Natural killer cell (primary cell): ENCODE data around the gene MAPK8IP3. TPM values are rescaled to one million over a fixed set of nuclear protein-coding genes. Genes with fewer than 3 reads are reported as not detected.

ENCODE experiments used
- ATAC-seq, 3 donors: fragments of 150-1000 bp in 2 of 3; fragments of 200-7000 bp in 1 of 3; cut with Tn5 transposase; 1 replicate in 1 of 3; 2 replicates in 2 of 3; pipeline ENCODE4 v1.10.0; 2021; ENCODE audit warnings: mild to moderate bottlenecking in 2 of 3, moderate library complexity in 2 of 3
- DNase-seq, 2 donors: peaks; one replicate each; pipeline versions ENCODE4 v3.0.0 to v3.0.0-alpha.2; 2013 to 2021; ENCODE audit warnings: mixed read lengths in 1 of 2
- H3K27ac ChIP-seq: one replicate; pipeline ENCODE4 v1.5.1; 2013; ENCODE audit warnings: mild to moderate bottlenecking, low read length
- H3K27me3 ChIP-seq: one replicate; pipeline ENCODE4 v1.6.1; 2013; ENCODE audit warnings: low read length; ENCODE audit not compliant: control insufficient read depth, insufficient read depth
- H3K36me3 ChIP-seq: one replicate; pipeline ENCODE4 v1.6.1; 2013; ENCODE audit warnings: low read length; ENCODE audit not compliant: control insufficient read depth, insufficient read depth
- H3K4me1 ChIP-seq: one replicate; pipeline ENCODE4 v1.6.1; 2013; ENCODE audit warnings: low read length; ENCODE audit not compliant: control insufficient read depth, insufficient read depth
- H3K4me3 ChIP-seq: one replicate; pipeline ENCODE4 v1.5.1; 2013; ENCODE audit warnings: low read length
- H3K9me3 ChIP-seq: one replicate; pipeline ENCODE4 v1.6.1; 2013; ENCODE audit warnings: low read length; ENCODE audit not compliant: control insufficient read depth, insufficient read depth
- H3K27ac Mint-ChIP-seq, 2 donors: one replicate each; pipeline ENCODE4 v1.8.0; 2022; ENCODE audit warnings: mild to moderate bottlenecking in 2 of 2, mixed read lengths in 2 of 2, moderate library complexity in 1 of 2
- H3K27me3 Mint-ChIP-seq, 2 donors: one replicate each; pipeline ENCODE4 v1.8.0; 2022; ENCODE audit warnings: low read depth in 2 of 2, mixed read lengths in 2 of 2
- H3K36me3 Mint-ChIP-seq: one replicate; pipeline ENCODE4 v1.8.0; 2022; ENCODE audit warnings: mixed read lengths
- H3K4me1 Mint-ChIP-seq, 2 donors: one replicate each; pipeline ENCODE4 v1.8.0; 2022; ENCODE audit warnings: mixed read lengths in 2 of 2
- H3K4me3 Mint-ChIP-seq: one replicate; pipeline ENCODE4 v1.8.0; 2022; ENCODE audit warnings: mild to moderate bottlenecking, moderate library complexity, mixed read lengths
- H3K9me3 Mint-ChIP-seq, 2 donors: one replicate each; pipeline ENCODE4 v1.8.0; 2022; ENCODE audit warnings: mixed read lengths in 2 of 2
- CTCF ChIP-seq: fragments of 200-600 bp; IDR thresholded peaks from one replicate; pipeline ENCODE4 v1.8.0; 2022; ENCODE audit warnings: antibody characterized with exemption
- WGBS: methylation state at CpG from one replicate; pipeline ENCODE4 v1.1.7; 2013; ENCODE audit warnings: missing lambda C conversion rate; ENCODE audit not compliant: insufficient coverage; 5-methylcytosine and 5-hydroxymethylcytosine counted together
- intact Hi-C: fragments of 100-400 bp; cut with micrococcal nuclease; formaldehyde crosslinking; loops from one replicate; pipeline ENCODE4 v1.14.2; 2022
- total RNA-seq, 4 donors: library from RNA; stranded (reverse); fragments of 120-200 nt in 1 of 4; gene quantifications; one replicate each; pipeline versions ENCODE4 v1.2.3 to v1.2.4, GENCODE V29; 2013 to 2022

Gene MAPK8IP3
- total RNA-seq, 3 donors from 2014 or later (not counting 1 experiment from before 2014, with no cell fraction given) = 272 to 291 (median 285) TPM

DNA sequence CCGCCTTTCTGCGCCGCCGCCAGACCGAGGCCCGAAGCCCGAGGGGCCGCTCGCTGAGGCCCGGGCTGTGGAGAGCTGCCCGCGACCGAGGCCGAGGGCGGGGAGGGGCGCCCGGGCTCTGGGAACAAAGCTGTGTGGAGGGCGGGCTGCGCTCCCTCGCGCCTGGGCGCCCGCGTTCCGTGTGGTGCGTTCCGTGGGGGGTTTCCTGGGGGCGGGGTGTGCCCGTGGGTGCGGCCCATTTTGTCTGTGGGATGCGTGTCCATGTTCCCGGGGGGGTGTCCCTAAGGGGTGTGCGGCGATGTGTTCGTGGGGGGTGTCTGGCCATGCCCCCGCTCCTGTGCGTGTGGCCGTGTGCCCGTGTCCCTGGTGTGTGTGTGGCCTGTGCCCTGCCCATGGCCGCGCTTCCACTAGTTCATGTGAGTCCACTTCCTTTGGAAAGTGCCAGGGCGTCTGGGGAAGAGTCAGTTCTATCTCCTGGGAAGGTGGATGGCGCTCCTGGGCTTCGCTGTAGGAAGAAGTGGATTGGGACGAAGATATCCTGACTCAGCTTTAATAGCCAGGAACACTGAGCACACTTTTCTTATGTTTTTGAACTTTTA lies 27.4 kb upstream of the MAPK8IP3 start:
- Histone ChIP-seq H3K27ac (no peak overlapping the region), H3K36me3 (peaks cover 20% of the 10 kb centered on the region), H3K27me3 (no peaks in the 10 kb centered on the region), H3K9me3 (no peaks in the 10 kb centered on the region), H3K4me1 (peaks cover 14% of the 10 kb centered on the region), H3K4me3 (peak overlapping the region; percentile 51)
- H3K4me1 Mint-ChIP-seq = peaks cover 26% of the 10 kb centered on the region in 2 donors
- DNase-seq (peak; percentile 38 to 76), ATAC-seq (peak; percentile 30 to 70 (median 33))
- WGBS = 1% methylated on average over 44 of the region's 45 CpGs
- H3K36me3 Mint-ChIP-seq = peaks cover 1% of the 10 kb centered on the region
- intact Hi-C loops = loop anchor here (2.0 to 10.0 kb wide), 2 partner anchors 28 to 64 kb away; partner anchors contain the start of genes CRAMP1, IFT140 and MAPK8IP3
- no peaks in the 10 kb centered on the region for H3K27me3 Mint-ChIP-seq
- peak overlapping the region; percentile 73 to 80 for H3K27ac Mint-ChIP-seq
- H3K9me3 Mint-ChIP-seq = no peaks in the 10 kb centered on the region
- peak overlapping the region; percentile 84 for H3K4me3 Mint-ChIP-seq
- TF ChIP-seq CTCF = no peak

GRCh38 chr16:1680361-1680760 lies 25.6 kb upstream of the MAPK8IP3 start:
- Mint-ChIP-seq H3K4me3 (no peak overlapping the region), H3K27me3 (no peaks in the 10 kb centered on the region), H3K27ac (no peak overlapping the region), H3K36me3 (no peaks in the 10 kb centered on the region), H3K4me1 (peaks cover 26% of the 10 kb centered on the region in 2 donors), H3K9me3 (no peaks in the 10 kb centered on the region)
- no peaks in the 10 kb centered on the region for H3K9me3 ChIP-seq
- no peak for TF ChIP-seq CTCF
- DNase-seq (no peak), ATAC-seq (no peak)
- 99% methylated on average over 9 of the region's 14 CpGs for WGBS
- intact Hi-C loops = no loop called here
- peaks cover 14% of the 10 kb centered on the region for H3K4me1 ChIP-seq
- H3K27ac ChIP-seq = no peak overlapping the region
- no peak overlapping the region for H3K4me3 ChIP-seq
- peaks cover 16% of the 10 kb centered on the region for H3K36me3 ChIP-seq
- H3K27me3 ChIP-seq = no peaks in the 10 kb centered on the region

GRCh38 chr16:1681032-1681431 lies 25.0 kb upstream of the MAPK8IP3 start:
- Histone ChIP-seq H3K4me1 (peaks cover 14% of the 10 kb centered on the region), H3K36me3 (peaks cover 16% of the 10 kb centered on the region), H3K9me3 (no peaks in the 10 kb centered on the region), H3K27ac (no peak overlapping the region), H3K4me3 (no peak overlapping the region), H3K27me3 (no peaks in the 10 kb centered on the region)
- DNase-seq = no peak
- Mint-ChIP-seq H3K4me1 (peaks cover 26% of the 10 kb centered on the region in 2 donors), H3K36me3 (no peaks in the 10 kb centered on the region), H3K27ac (peak overlapping the region in 1 of 2 donors; percentile 23), H3K4me3 (peak overlapping the region; percentile 42), H3K27me3 (no peaks in the 10 kb centered on the region), H3K9me3 (no peaks in the 10 kb centered on the region)
- no peak for ATAC-seq
- 97% methylated on average over 9 of the region's 10 CpGs for WGBS
- intact Hi-C loops = no loop called here
- TF ChIP-seq CTCF = no peak
